OCI-LY3 (cell line): ENCODE data around the gene HECTD4.

ENCODE experiments used
- CTCF ChIP-seq: fragments of 200-600, 300-600 bp; sonication (generic); IDR thresholded peaks from 2 replicates; pipeline ENCODE4 v1.5.1; 2014; ENCODE audit warnings: antibody characterized with exemption, low read length, low read depth
- EZH2phosphoT487 ChIP-seq: fragments of 200-600 bp; shearing (Covaris generic); IDR thresholded peaks from 2 replicates; pipeline ENCODE4 v1.6.1; 2018; ENCODE audit warnings: antibody characterized with exemption, mixed run types, low read depth

GRCh38 chr12:112196196-112196875 lies 185.9 kb downstream of the HECTD4 start:
- no peak for TF ChIP-seq CTCF
- no peak for TF ChIP-seq EZH2phosphoT487
